Measurements from ENCODE around the gene HOXC6. TPM values are rescaled to one million over a fixed set of nuclear protein-coding genes. Genes with fewer than 3 reads are reported as not detected.

Gene HOXC6
- total RNA-seq, 1 donor from 2014 or later: 1.1 TPM

DNA sequence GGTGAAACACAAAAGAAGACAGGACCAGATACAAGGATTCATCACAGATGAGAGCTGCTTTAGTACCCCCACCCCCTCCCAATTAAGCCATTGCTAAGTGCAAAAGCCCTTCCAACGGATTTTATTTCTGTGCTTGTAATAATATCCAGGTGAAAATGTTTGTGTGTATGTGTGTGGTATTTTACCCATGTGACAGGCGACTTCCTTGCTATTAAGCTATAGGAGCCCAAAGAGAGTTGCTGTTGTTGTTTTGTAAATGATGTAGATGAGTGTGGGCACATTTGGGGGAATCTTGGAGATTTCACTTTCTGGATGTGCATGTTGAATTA lies 22.2 kb downstream of the HOXC6 start:
- H3K4me3 ChIP-seq (ENCODE audit: low read depth, low read length): no peak overlapping the region
- no peak for DNase-seq (ENCODE audit: low read depth)
- H3K36me3 ChIP-seq (ENCODE audit: control insufficient read depth, insufficient read depth, low read length): no peaks in the 10 kb centered on the region
- TF ChIP-seq, protein P1, sequence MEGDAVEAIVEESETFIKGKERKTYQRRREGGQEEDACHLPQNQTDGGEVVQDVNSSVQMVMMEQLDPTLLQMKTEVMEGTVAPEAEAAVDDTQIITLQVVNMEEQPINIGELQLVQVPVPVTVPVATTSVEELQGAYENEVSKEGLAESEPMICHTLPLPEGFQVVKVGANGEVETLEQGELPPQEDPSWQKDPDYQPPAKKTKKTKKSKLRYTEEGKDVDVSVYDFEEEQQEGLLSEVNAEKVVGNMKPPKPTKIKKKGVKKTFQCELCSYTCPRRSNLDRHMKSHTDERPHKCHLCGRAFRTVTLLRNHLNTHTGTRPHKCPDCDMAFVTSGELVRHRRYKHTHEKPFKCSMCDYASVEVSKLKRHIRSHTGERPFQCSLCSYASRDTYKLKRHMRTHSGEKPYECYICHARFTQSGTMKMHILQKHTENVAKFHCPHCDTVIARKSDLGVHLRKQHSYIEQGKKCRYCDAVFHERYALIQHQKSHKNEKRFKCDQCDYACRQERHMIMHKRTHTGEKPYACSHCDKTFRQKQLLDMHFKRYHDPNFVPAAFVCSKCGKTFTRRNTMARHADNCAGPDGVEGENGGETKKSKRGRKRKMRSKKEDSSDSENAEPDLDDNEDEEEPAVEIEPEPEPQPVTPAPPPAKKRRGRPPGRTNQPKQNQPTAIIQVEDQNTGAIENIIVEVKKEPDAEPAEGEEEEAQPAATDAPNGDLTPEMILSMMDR (IDR thresholded peaks at IDR 0.05; ENCODE audit: insufficient read depth, low read length, poor library complexity, severe bottlenecking): no peak
- H3K27me3 ChIP-seq (ENCODE audit: control insufficient read depth, insufficient read depth, low read length): peaks cover 30% of the 10 kb centered on the region

DNA sequence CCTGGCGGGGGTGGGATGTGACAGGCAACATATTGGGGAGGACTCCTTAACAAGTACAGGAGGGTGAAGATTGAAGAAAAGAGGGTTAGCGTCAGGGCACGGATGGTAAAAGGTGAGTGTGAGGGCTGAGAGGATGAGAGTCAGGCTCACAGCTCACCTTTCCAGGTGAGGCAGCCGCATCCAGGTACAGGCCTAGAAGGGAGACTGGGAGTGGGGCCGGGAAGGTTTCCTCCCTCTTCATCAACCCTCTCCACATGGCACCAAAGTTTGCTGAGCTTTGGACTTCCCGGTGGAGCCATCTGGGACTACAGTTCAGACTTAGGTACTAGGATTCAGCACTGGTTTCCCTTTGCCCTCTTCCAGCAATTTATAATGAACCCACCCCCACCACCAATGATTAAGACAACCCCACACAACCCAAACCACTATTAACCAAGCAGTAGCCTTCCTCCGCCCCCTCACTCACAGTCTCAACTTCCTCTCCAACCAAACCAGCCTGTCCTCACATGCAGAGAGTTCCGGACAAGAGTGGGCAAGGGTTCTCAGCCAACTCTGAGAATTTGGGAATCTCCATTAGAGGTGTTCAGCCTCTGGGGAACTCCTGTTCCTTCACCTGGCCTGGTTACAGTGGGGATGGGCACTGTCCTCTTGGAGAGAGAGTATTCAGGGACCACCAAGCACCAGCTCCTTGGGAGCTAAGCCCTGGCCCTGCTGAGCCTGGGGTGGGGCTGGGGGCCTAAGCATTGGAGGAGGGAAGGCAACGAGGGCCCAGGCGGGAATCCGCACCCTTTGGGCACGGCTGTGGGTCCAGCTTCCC lies 23.0 kb downstream of the HOXC6 start:
- TF ChIP-seq, protein P1 (IDR thresholded peaks at IDR 0.05; ENCODE audit: insufficient read depth, low read length, poor library complexity, severe bottlenecking): no peak
- no peaks in the 10 kb centered on the region for H3K36me3 ChIP-seq (ENCODE audit: control insufficient read depth, insufficient read depth, low read length)
- no peak overlapping the region for H3K4me3 ChIP-seq (ENCODE audit: low read depth, low read length)
- DNase-seq (ENCODE audit: low read depth): no peak
- H3K27me3 ChIP-seq (ENCODE audit: control insufficient read depth, insufficient read depth, low read length): peaks cover 27% of the 10 kb centered on the region

DNA sequence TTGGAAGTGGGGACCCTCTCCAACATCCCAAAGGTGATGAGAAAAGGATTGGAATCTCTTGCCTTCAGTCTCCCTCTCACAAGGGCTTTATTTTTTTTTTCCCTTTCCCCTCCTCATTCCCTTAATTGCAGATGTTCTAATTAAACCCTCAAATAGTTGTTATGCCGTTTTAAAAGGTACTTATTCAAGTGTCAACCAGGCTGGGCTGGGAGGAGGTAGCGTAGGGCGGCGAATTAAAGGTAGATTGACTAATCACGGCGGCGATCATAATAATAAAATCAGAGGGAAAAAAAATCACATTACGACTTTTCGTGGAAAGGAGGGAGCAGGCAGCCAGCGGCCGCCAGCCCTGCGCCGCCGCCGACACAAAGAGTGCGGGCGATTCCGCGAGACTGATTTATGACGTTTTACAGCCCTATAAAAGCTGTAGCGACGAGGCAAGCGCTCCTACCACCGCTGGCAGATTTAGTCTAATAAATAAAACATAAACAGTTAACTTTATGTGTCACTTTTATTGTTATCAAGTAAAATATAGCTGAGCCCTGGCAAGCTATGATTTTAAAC lies 23.7 kb downstream of the HOXC6 start:
- no peak for DNase-seq (ENCODE audit: low read depth)
- no peak overlapping the region for H3K4me3 ChIP-seq (ENCODE audit: low read depth, low read length)
- no peaks in the 10 kb centered on the region for H3K36me3 ChIP-seq (ENCODE audit: control insufficient read depth, insufficient read depth, low read length)
- peaks cover 22% of the 10 kb centered on the region for H3K27me3 ChIP-seq (ENCODE audit: control insufficient read depth, insufficient read depth, low read length)
- TF ChIP-seq, protein P1 (IDR thresholded peaks at IDR 0.05; ENCODE audit: insufficient read depth, low read length, poor library complexity, severe bottlenecking): no peak

DNA sequence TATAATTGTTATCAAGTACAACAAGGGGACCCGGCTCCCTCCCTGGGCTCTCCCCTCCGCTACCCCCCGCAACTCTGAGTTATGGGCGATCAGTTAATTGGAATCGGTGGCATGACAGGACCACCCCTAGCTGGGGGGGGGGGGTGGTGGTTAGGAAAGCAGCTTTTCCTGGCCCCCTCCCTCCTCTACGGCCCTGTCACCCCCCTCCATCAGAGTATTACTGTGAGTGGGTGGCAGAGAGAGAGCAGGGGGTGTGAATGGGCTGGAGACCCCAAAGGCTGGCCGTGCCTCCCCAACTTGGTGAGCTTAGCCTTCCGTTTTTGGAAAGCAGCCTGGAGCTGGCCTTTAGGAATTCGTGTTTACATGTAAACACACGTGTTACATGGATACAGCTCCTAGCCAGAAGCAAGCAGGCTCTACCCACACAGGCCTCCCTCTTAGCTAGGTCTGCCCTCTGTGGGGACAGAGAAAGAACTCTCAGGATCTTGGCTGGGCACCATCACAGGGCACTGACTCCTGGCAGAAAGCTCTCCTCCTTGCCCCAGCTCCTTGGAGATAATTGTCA lies 24.3 kb downstream of the HOXC6 start:
- Histone ChIP-seq H3K36me3 (ENCODE audit: control insufficient read depth, insufficient read depth, low read length) (no peaks in the 10 kb centered on the region), H3K4me3 (ENCODE audit: low read depth, low read length) (no peak overlapping the region), H3K27me3 (ENCODE audit: control insufficient read depth, insufficient read depth, low read length) (peaks cover 17% of the 10 kb centered on the region)
- TF ChIP-seq, protein P1 (IDR thresholded peaks at IDR 0.05; ENCODE audit: insufficient read depth, low read length, poor library complexity, severe bottlenecking): no peak
- DNase-seq (ENCODE audit: low read depth): no peak

DNA sequence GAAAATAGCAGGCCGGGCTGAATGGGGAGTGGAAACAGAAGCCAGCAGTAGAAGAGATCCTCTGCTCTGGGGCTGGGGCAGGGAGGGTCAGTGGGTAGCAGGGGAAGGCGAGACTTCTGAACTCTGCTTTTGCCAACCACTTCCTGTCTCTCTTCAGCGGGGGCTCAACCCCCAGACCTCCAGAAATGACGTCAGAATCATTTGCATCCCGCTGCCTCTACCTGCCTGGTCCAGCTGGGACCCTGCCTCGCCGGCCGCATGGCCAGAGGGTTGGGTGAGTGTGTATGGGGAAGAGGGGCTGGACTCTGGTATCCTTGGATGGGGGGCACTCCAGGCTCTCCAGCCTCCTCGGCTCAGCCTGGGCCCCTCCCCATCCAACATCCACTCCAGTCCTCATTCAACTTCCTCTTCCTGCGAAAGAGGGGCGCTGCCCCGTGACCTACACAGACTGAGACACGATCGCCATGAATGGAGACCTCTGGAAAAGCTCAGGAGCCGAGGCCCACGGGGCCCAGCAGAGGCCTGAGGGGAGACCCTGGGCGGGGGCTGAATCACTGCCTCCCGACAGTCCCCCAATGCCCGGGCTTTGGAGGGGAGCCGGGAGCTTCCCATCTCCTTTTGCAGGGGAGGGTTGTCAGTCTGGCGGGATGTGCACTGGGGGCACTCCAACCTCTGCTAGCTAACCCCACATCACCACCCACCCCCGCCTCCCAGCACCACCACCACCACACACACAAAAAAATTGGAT lies 24.9 kb downstream of the HOXC6 start:
- TF ChIP-seq, protein P1 (IDR thresholded peaks at IDR 0.05; ENCODE audit: insufficient read depth, low read length, poor library complexity, severe bottlenecking): no peak
- Histone ChIP-seq H3K27me3 (ENCODE audit: control insufficient read depth, insufficient read depth, low read length) (peaks cover 13% of the 10 kb centered on the region), H3K4me3 (ENCODE audit: low read depth, low read length) (peak overlapping the region; percentile 37), H3K36me3 (ENCODE audit: control insufficient read depth, insufficient read depth, low read length) (no peaks in the 10 kb centered on the region)
- no peak for DNase-seq (ENCODE audit: low read depth)

Measured in kidney epithelial cell (primary cell).